GM12878 (cell line): Measurements from ENCODE around the gene MYOM1. TPM values are rescaled to one million over a fixed set of nuclear protein-coding genes. Genes with fewer than 3 reads are reported as not detected.

Experiments used
- BCL11A ChIP-seq: IDR thresholded peaks from 2 replicates; pipeline ENCODE4 v1.6.1; 2011; ENCODE audit warnings: low read depth, low read length
- CBFB ChIP-seq: IDR thresholded peaks from 2 replicates; pipeline ENCODE4 v1.6.1; 2016; ENCODE audit warnings: antibody characterized with exemption, low read depth
- CBX5 ChIP-seq: sonication (generic); IDR thresholded peaks from 2 replicates; pipeline ENCODE4 v1.6.1; 2016; ENCODE audit warnings: low read depth, moderate library complexity, mild to moderate bottlenecking, inconsistent platforms
- EGR1 ChIP-seq, 2 experiments: IDR thresholded peaks; 1 replicate in 1 of 2; 2 replicates in 1 of 2; pipeline ENCODE4 v1.6.1; 2011 to 2012; ENCODE audit warnings: low read depth in 2 of 2, low read length in 2 of 2, borderline replicate concordance in 1 of 2, mild to moderate bottlenecking in 1 of 2, moderate library complexity in 1 of 2
- ESRRA ChIP-seq: IDR thresholded peaks from 2 replicates; pipeline ENCODE4 v1.6.1; 2012; ENCODE audit warnings: mild to moderate bottlenecking, low read length, improper control_type of control experiment
- FOXK2 ChIP-seq: fragments of 450-650 bp; IDR thresholded peaks from 2 replicates; pipeline ENCODE4 v1.6.1; 2017; ENCODE audit warnings: mild to moderate bottlenecking, moderate library complexity
- HCFC1 ChIP-seq: fragments of 150-350 bp; IDR thresholded peaks from 2 replicates; pipeline ENCODE4 v1.6.1; 2014; ENCODE audit warnings: low read length
- IRF4 ChIP-seq: IDR thresholded peaks from 2 replicates; pipeline ENCODE4 v1.6.1; 2011; ENCODE audit warnings: low read depth, low read length
- JUND ChIP-seq: IDR thresholded peaks from 2 replicates; pipeline ENCODE4 v1.6.1; 2012; ENCODE audit warnings: low read depth, mild to moderate bottlenecking, low read length, improper control_type of control experiment, moderate library complexity
- KLF5 ChIP-seq: fragments of 450-650 bp; IDR thresholded peaks from 2 replicates; pipeline ENCODE4 v1.6.1; 2014; ENCODE audit warnings: mild to moderate bottlenecking; ENCODE audit not compliant: partially characterized antibody
- MTA2 ChIP-seq: fragments of 450-650 bp; IDR thresholded peaks from 2 replicates; pipeline ENCODE4 v1.6.1; 2016; ENCODE audit warnings: low read depth, mild to moderate bottlenecking, moderate library complexity
- MXI1 ChIP-seq: fragments of 150-350 bp; IDR thresholded peaks from 2 replicates; pipeline ENCODE4 v1.6.1; 2011; ENCODE audit warnings: low read depth, mild to moderate bottlenecking, inconsistent platforms, low read length, improper control_type of control experiment
- MYB ChIP-seq: fragments of 150-350 bp; IDR thresholded peaks from 2 replicates; pipeline ENCODE4 v1.6.1; 2014; ENCODE audit warnings: mild to moderate bottlenecking, low read depth, low read length, borderline replicate concordance
- POLR2AphosphoS2 ChIP-seq: IDR thresholded peaks from 2 replicates; pipeline ENCODE4 v1.6.1; 2011; ENCODE audit warnings: low read depth, mild to moderate bottlenecking, low read length, improper control_type of control experiment, moderate library complexity
- POU2F2 ChIP-seq: IDR thresholded peaks from 3 replicates; pipeline ENCODE4 v1.6.1; 2011; ENCODE audit warnings: low read depth, mild to moderate bottlenecking, low read length, borderline replicate concordance
- RAD51 ChIP-seq: fragments of 450-650 bp; IDR thresholded peaks from 2 replicates; pipeline ENCODE4 v1.6.1; 2016; ENCODE audit warnings: moderate library complexity, mild to moderate bottlenecking, inconsistent platforms
- RELA ChIP-seq: fragments of 450-650 bp; IDR thresholded peaks from 2 replicates; pipeline ENCODE4 v1.8.0; 2014; ENCODE audit warnings: borderline replicate concordance; ENCODE audit not compliant: partially characterized antibody
- RFX5 ChIP-seq: IDR thresholded peaks from 2 replicates; pipeline ENCODE4 v1.6.1; 2011; ENCODE audit warnings: low read depth, low read length, improper control_type of control experiment
- SP1 ChIP-seq: IDR thresholded peaks from one replicate; pipeline ENCODE4 v1.6.1; 2011; ENCODE audit warnings: low read depth, low read length
- SREBF2 ChIP-seq: IDR thresholded peaks from 2 replicates; pipeline ENCODE4 v1.6.1; 2012; ENCODE audit warnings: mild to moderate bottlenecking, low read length
- TCF7 ChIP-seq: IDR thresholded peaks from 2 replicates; pipeline ENCODE4 v1.6.1; 2014; ENCODE audit warnings: antibody characterized with exemption, borderline replicate concordance
- YBX1 ChIP-seq: fragments of 450-650 bp; IDR thresholded peaks from 2 replicates; pipeline ENCODE4 v1.6.1; 2016; ENCODE audit warnings: antibody characterized with exemption
- polyA plus RNA-seq, 11 experiments: library from polyadenylated mRNA; depleted of rRNA in 4 of 11; unstranded in 6 of 11; stranded (reverse) in 5 of 11; fragments of >200 nt; fragmentation: Nextera tagmentation in 4 of 11; fragmentation: Illumina TruSeq in 1 of 11; extraction: Ambion mirVana in 4 of 11; extraction: Trizol in 1 of 11; gene quantifications; 1 replicate in 1 of 11; 2 replicates in 10 of 11; pipeline versions ENCODE4 v1.2.1 to v1.2.3, GENCODE V29; 2011 to 2016; ENCODE audit warnings: inconsistent platforms in 2 of 11, missing spikeins in 2 of 11, low read depth in 1 of 11
- total RNA-seq, 4 experiments: library from RNA; depleted of rRNA in 3 of 4; stranded (reverse); fragments of >200 nt in 3 of 4; fragmentation: Illumina TruSeq in 1 of 4; extraction: Trizol in 1 of 4; gene quantifications; 2 replicates each; pipeline versions ENCODE4 v1.2.1 to v1.2.3, GENCODE V29; 2013 to 2021
- TF ChIP-seq, protein P1 (sequence below): fragments of 450-650 bp; IDR thresholded peaks from 2 replicates; pipeline ENCODE4 v1.6.1; 2017; ENCODE audit warnings: mild to moderate bottlenecking, low read depth, inconsistent platforms; ENCODE audit not compliant: poor library complexity, severe bottlenecking
- TF ChIP-seq, protein P2 (sequence below): IDR thresholded peaks from 2 replicates; pipeline ENCODE4 v1.6.1; 2012; ENCODE audit warnings: low read depth, low read length, improper control_type of control experiment
- TF ChIP-seq, protein P3 (sequence below): fragments of 450-650 bp; conservative IDR thresholded peaks from 2 replicates; pipeline ENCODE4 v1.6.1; 2017; ENCODE audit warnings: mild to moderate bottlenecking, moderate library complexity
- TF ChIP-seq, protein P4 (sequence below): IDR thresholded peaks from 2 replicates; pipeline ENCODE4 v1.6.1; 2012; ENCODE audit warnings: low read length, inconsistent platforms

The MYOM1 gene
- total and polyA plus RNA-seq, 10 of the 15 experiments (the other 5 are each of a cell fraction or from before 2014, with no cell fraction given): 0.06 to 1.0 (median 0.57) TPM

DNA sequence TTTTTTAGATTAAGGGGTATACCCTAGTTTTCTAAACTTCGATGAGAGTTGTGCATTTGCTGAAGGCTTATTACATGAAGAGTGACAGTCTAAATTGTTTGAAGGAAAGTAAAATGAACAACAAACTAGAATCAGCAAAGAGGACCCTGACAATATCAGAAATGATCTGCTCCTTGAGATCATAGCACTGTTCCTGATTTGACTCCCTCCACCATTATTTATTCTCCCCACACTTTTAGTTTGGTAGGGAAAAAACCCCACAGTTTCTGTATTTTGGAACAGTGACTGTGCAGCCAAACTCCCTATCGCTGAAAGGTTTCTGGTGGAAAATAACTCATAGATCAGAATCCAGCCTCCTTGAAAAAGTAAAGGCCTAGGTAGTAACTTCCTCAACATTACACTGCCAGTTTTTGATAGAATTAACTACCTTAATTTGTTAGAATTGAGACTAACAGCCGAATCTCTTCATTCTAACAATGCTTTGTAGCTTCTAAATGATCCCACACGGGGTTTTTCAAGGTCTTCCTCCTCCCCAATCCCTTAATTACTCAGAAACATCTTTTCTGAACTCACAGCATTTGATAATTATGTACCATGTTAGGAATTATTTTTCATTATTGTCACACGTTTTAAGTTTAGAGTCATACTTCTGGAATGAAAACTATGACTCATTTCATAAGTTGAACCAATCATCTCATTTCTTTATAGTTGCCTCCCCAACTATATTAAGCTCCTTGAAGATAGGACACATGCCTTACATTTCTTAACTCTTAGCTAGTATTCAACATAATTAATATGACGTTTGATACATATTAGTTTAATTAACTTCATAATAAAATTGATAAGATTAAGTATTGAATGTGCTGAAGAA, 30.7 kb upstream of the MYOM1 start (continued):
- TF ChIP-seq, protein P1, sequence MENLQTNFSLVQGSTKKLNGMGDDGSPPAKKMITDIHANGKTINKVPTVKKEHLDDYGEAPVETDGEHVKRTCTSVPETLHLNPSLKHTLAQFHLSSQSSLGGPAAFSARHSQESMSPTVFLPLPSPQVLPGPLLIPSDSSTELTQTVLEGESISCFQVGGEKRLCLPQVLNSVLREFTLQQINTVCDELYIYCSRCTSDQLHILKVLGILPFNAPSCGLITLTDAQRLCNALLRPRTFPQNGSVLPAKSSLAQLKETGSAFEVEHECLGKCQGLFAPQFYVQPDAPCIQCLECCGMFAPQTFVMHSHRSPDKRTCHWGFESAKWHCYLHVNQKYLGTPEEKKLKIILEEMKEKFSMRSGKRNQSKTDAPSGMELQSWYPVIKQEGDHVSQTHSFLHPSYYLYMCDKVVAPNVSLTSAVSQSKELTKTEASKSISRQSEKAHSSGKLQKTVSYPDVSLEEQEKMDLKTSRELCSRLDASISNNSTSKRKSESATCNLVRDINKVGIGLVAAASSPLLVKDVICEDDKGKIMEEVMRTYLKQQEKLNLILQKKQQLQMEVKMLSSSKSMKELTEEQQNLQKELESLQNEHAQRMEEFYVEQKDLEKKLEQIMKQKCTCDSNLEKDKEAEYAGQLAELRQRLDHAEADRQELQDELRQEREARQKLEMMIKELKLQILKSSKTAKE: no peak
- TF ChIP-seq, protein P2, sequence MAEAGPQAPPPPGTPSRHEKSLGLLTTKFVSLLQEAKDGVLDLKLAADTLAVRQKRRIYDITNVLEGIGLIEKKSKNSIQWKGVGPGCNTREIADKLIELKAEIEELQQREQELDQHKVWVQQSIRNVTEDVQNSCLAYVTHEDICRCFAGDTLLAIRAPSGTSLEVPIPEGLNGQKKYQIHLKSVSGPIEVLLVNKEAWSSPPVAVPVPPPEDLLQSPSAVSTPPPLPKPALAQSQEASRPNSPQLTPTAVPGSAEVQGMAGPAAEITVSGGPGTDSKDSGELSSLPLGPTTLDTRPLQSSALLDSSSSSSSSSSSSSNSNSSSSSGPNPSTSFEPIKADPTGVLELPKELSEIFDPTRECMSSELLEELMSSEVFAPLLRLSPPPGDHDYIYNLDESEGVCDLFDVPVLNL: no peak
- TF ChIP-seq, protein P3, sequence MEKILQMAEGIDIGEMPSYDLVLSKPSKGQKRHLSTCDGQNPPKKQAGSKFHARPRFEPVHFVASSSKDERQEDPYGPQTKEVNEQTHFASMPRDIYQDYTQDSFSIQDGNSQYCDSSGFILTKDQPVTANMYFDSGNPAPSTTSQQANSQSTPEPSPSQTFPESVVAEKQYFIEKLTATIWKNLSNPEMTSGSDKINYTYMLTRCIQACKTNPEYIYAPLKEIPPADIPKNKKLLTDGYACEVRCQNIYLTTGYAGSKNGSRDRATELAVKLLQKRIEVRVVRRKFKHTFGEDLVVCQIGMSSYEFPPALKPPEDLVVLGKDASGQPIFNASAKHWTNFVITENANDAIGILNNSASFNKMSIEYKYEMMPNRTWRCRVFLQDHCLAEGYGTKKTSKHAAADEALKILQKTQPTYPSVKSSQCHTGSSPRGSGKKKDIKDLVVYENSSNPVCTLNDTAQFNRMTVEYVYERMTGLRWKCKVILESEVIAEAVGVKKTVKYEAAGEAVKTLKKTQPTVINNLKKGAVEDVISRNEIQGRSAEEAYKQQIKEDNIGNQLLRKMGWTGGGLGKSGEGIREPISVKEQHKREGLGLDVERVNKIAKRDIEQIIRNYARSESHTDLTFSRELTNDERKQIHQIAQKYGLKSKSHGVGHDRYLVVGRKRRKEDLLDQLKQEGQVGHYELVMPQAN: no peak
- TF ChIP-seq KLF5: no peak
- TF ChIP-seq JUND: no peak; the same call in 1 of the 2 replicates
- no peak for TF ChIP-seq MTA2
- TF ChIP-seq RFX5: no peak
- no peak for TF ChIP-seq CBX5
- no peak for TF ChIP-seq ESRRA
- no peak for TF ChIP-seq EGR1 (IDR thresholded peaks at IDR 0.05; ENCODE audit: borderline replicate concordance in 1 of 2, low read depth in 2 of 2, low read length in 2 of 2)
- TF ChIP-seq MYB: no peak
- TF ChIP-seq BCL11A: no peak
- TF ChIP-seq POU2F2: no peak
- TF ChIP-seq POLR2AphosphoS2: no peak
- 0 out of 2 replicates have a peak, but pooled peaks have one; percentile 32 for TF ChIP-seq IRF4
- no peak for TF ChIP-seq SREBF2
- TF ChIP-seq SP1: no peak
- no peak for TF ChIP-seq YBX1
- TF ChIP-seq, protein P4, sequence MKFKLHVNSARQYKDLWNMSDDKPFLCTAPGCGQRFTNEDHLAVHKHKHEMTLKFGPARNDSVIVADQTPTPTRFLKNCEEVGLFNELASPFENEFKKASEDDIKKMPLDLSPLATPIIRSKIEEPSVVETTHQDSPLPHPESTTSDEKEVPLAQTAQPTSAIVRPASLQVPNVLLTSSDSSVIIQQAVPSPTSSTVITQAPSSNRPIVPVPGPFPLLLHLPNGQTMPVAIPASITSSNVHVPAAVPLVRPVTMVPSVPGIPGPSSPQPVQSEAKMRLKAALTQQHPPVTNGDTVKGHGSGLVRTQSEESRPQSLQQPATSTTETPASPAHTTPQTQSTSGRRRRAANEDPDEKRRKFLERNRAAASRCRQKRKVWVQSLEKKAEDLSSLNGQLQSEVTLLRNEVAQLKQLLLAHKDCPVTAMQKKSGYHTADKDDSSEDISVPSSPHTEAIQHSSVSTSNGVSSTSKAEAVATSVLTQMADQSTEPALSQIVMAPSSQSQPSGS: peak; percentile 59
- TF ChIP-seq FOXK2: no peak
- TF ChIP-seq RAD51: no peak
- TF ChIP-seq TCF7: 0 out of 2 replicates have a peak, but pooled peaks have one; percentile 24
- TF ChIP-seq CBFB: no peak
- no peak for TF ChIP-seq HCFC1
- TF ChIP-seq RELA: no peak
- no peak for TF ChIP-seq MXI1
